ENCODE data around the gene KMO. TPM values are rescaled to one million over a fixed set of nuclear protein-coding genes. Genes with fewer than 3 reads are reported as not detected.

Gene KMO
- total RNA-seq, 2 donors from 2014 or later, result 0.63 to 0.81 TPM

DNA sequence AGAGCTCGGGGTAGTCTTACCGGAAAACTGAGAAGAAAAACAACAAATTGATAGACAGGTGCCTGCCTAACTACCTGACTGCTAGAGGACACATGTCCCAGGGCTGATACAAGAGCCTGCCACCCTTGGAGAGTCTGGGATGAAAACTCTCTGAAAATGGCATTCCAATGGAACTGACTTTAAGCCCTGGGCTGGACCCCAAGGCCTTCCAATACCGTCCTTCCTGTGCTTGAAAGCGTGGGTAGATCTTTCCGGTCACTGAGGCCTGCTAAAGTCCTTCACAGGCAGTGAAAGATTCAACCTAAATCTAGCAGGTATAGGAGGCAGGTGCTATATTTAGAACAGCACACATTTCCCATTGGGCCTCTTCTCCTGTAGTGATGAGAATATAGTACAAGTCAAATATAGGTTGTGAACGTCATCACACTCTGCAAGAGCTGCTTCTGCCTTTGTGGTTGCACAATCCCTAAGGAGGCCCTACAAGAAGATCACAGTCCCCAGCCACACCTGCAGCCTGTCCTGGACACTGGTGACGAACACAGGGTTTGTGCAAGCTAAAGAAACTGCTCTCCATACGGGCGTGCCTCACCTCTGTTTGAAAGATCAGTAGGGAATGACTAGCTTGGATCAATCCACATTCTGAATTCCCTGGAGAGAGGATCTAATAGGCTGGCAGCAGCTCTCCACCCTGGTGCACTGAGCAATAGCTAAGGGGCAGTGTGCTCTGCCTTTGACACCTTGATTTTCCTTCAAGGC is 108.9 kb downstream of the KMO start:
- TF ChIP-seq, protein P1, sequence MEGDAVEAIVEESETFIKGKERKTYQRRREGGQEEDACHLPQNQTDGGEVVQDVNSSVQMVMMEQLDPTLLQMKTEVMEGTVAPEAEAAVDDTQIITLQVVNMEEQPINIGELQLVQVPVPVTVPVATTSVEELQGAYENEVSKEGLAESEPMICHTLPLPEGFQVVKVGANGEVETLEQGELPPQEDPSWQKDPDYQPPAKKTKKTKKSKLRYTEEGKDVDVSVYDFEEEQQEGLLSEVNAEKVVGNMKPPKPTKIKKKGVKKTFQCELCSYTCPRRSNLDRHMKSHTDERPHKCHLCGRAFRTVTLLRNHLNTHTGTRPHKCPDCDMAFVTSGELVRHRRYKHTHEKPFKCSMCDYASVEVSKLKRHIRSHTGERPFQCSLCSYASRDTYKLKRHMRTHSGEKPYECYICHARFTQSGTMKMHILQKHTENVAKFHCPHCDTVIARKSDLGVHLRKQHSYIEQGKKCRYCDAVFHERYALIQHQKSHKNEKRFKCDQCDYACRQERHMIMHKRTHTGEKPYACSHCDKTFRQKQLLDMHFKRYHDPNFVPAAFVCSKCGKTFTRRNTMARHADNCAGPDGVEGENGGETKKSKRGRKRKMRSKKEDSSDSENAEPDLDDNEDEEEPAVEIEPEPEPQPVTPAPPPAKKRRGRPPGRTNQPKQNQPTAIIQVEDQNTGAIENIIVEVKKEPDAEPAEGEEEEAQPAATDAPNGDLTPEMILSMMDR (IDR thresholded peaks at IDR 0.05), result no peak
- ATAC-seq (ENCODE audit: insufficient number of reproducible peaks, low FRiP score, low read depth), result no peak
- DNase-seq (ENCODE audit: low spot score), result no peak
- no peaks in the 10 kb centered on the region for H3K27me3 ChIP-seq (replicated peaks; ENCODE audit: insufficient read depth)
- H3K27ac ChIP-seq, result peak overlapping the region; percentile 63 to 83
- peak overlapping the region; percentile 78 for H3K4me3 ChIP-seq
- H3K9me3 ChIP-seq, result no peaks in the 10 kb centered on the region
- H3K4me1 ChIP-seq (ENCODE audit: control insufficient read depth in 1 of 2, low read depth in 2 of 2), result peaks cover 24 to 26% of the 10 kb centered on the region in 2 donors
- H3K36me3 ChIP-seq, result no peaks in the 10 kb centered on the region

DNA sequence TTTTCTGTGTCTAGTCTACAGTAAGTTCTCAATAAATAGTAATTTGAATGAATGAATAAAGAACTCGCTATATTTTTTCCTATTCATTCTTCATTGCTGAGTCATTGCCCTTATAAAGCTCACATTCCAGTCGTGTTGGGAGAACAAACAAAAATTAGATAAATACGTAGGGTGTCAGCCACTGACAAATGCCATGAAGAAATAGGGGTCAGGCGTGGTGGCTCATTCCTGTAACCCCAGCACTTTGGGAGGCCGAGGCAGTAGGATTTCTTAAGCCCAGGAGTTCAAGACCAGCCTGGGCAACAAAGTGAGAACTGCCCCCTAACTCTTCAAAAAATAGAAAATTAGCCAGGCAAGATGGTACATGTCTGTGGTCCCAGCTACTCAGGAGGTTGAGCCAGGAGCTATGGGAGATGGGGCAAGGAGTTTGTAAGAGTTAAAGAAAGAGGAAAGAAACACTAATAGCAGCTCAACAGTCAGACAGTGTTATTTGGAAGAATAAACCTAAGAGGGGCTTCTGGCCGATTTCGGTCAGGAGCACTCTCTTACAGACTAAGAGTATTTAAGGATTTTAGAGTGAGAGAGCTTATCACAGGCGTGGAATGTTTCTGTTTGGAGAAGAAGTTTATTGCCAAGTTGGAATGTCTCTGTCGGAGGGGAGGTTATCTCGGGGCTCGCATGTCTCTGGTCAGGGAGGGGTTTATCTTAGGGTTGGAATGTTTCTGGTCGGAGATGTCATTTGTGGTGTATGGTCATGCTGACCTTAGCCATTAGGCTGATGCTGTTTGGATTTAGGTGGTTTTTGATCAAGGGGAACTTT is 109.8 kb downstream of the KMO start:
- DNase-seq (ENCODE audit: low spot score) (no peak), ATAC-seq (ENCODE audit: insufficient number of reproducible peaks, low FRiP score, low read depth) (no peak)
- Histone ChIP-seq H3K36me3 (no peaks in the 10 kb centered on the region), H3K4me1 (ENCODE audit: control insufficient read depth in 1 of 2, low read depth in 2 of 2) (peaks cover 21 to 22% of the 10 kb centered on the region in 2 donors), H3K9me3 (no peaks in the 10 kb centered on the region), H3K27ac (peak overlapping the region in 1 of 2 donors; percentile 83), H3K4me3 (no peak overlapping the region), H3K27me3 (replicated peaks; ENCODE audit: insufficient read depth) (no peaks in the 10 kb centered on the region)
- TF ChIP-seq, protein P1 (IDR thresholded peaks at IDR 0.05), result no peak

DNA sequence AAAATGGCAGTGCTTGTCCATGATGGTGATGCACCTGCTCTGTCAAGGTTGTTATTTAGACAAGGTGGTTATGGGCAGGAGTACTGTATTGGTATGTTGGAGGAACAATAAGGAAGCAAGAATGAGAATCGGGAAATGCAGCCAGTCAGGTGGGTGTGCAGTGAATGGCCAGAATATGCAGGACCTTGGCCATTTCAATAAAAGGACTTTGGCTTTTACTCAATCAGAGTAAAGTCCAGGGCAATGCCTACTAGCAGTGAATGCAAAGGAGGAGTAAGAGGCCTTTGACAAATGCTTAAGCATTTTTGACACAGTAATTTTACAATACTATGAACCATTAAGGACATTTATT is 110.4 kb downstream of the KMO start:
- H3K27me3 ChIP-seq (replicated peaks; ENCODE audit: insufficient read depth), result no peaks in the 10 kb centered on the region
- no peaks in the 10 kb centered on the region for H3K36me3 ChIP-seq
- no peak overlapping the region for H3K4me3 ChIP-seq
- DNase-seq (ENCODE audit: low spot score) (no peak), ATAC-seq (ENCODE audit: insufficient number of reproducible peaks, low FRiP score, low read depth) (no peak)
- no peaks in the 10 kb centered on the region for H3K9me3 ChIP-seq
- no peak overlapping the region for H3K27ac ChIP-seq
- TF ChIP-seq, protein P1 (IDR thresholded peaks at IDR 0.05), result no peak
- H3K4me1 ChIP-seq (ENCODE audit: control insufficient read depth in 1 of 2, low read depth in 2 of 2), result peaks cover 15 to 16% of the 10 kb centered on the region in 2 donors

DNA sequence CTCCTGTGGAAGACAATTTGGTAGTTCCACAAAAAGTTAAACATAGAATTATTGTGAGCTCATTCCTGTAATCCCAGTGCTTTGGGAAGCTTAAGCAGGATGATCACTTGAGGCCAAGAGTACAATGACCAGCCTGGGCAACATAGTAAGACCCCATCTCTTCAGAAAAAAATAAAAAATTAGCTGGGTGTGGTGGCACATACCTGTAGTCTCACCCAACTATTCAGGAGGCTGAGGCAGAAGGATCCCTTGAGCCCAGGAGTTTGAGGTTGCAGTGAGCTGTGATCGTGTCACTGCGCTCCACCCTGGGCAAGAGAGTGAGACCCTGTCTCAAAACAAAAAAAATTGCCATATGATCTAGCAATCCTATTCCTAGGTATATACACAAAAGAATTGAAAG is 112.1 kb downstream of the KMO start:
- H3K27me3 ChIP-seq (replicated peaks; ENCODE audit: insufficient read depth), result no peaks in the 10 kb centered on the region
- H3K9me3 ChIP-seq, result no peaks in the 10 kb centered on the region
- no peak overlapping the region for H3K4me3 ChIP-seq
- DNase-seq (ENCODE audit: low spot score), result no peak
- TF ChIP-seq, protein P1 (IDR thresholded peaks at IDR 0.05), result no peak
- no peak for ATAC-seq (ENCODE audit: insufficient number of reproducible peaks, low FRiP score, low read depth)
- H3K36me3 ChIP-seq, result no peaks in the 10 kb centered on the region
- peak overlapping the region in 1 of 2 donors; percentile 35 for H3K27ac ChIP-seq
- peaks cover 0 to 7% of the 10 kb centered on the region in 2 donors for H3K4me1 ChIP-seq (ENCODE audit: control insufficient read depth in 1 of 2, low read depth in 2 of 2)

DNA sequence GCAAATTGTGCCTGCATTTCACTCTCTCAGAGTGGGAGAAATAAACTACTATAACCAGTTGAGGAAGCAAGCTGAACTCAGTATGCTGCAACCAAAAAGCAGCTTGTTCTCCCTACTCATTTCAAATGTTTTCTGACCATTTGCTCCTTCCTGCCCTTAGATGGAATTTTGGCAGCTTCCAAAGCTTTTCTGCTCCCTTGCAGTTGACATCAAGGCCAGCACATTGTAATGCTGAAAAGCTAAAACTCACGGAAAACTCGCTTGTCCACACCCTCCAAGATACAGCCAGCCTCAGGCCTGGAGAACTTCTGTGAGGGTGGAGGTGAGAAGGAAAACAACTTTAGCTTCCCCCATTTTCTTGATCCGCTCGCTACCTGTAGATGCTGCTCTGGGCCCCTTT is 113.0 kb downstream of the KMO start:
- Histone ChIP-seq H3K4me3 (no peak overlapping the region), H3K36me3 (no peaks in the 10 kb centered on the region), H3K27ac (no peak overlapping the region), H3K27me3 (replicated peaks; ENCODE audit: insufficient read depth) (no peaks in the 10 kb centered on the region), H3K4me1 (ENCODE audit: control insufficient read depth in 1 of 2, low read depth in 2 of 2) (peaks cover 0 to 7% of the 10 kb centered on the region in 2 donors), H3K9me3 (no peaks in the 10 kb centered on the region)
- ATAC-seq (ENCODE audit: insufficient number of reproducible peaks, low FRiP score, low read depth) (no peak), DNase-seq (ENCODE audit: low spot score) (no peak)
- TF ChIP-seq, protein P1 (IDR thresholded peaks at IDR 0.05), result no peak
